ENCODE measurements around the gene MAPK13.
"Not testable (repeated sequence)": the region's sequence is repeated elsewhere in the genome, so short reads cannot be mapped to it uniquely, and the experiment has no call there.

The MAPK13 gene

GRCh38 chr6:36115412-36115811 lies 14.9 kb upstream of the MAPK13 start:
- no peak for DNase-seq

- DNase-seq: no peak
Observed at GRCh38 chr6:36116066-36116864, 14.0 kb upstream of the MAPK13 start.

- no peak for DNase-seq
Observed at GRCh38 chr6:36116943-36117342, 13.4 kb upstream of the MAPK13 start.

- DNase-seq: no peak
Observed at GRCh38 chr6:36117658-36118549, 12.4 kb upstream of the MAPK13 start.

- no peak for DNase-seq
Observed at GRCh38 chr6:36118550-36119107, 11.7 kb upstream of the MAPK13 start.

GRCh38 chr6:36119209-36119608 lies 11.1 kb upstream of the MAPK13 start:
- DNase-seq: no peak

GRCh38 chr6:36120018-36120417 lies 10.3 kb upstream of the MAPK13 start:
- DNase-seq: no peak

GRCh38 chr6:36120539-36120938 lies 9.8 kb upstream of the MAPK13 start:
- no peak for DNase-seq

GRCh38 chr6:36120979-36121786 lies 9.1 kb upstream of the MAPK13 start:
- DNase-seq: no peak

GRCh38 chr6:36121787-36122494 lies 8.4 kb upstream of the MAPK13 start:
- DNase-seq: no peak

GRCh38 chr6:36122495-36123269 lies 7.6 kb upstream of the MAPK13 start:
- no peak for DNase-seq

GRCh38 chr6:36123270-36124139 lies 6.8 kb upstream of the MAPK13 start:
- DNase-seq: peak; percentile 59

- DNase-seq: not testable (repeated sequence)
Observed at GRCh38 chr6:36124346-36124745, 6.0 kb upstream of the MAPK13 start.

- DNase-seq: no peak
Observed at GRCh38 chr6:36124881-36125280, 5.4 kb upstream of the MAPK13 start.

GRCh38 chr6:36125575-36125974 lies 4.7 kb upstream of the MAPK13 start:
- DNase-seq: no peak

GRCh38 chr6:36126121-36126520 lies 4.2 kb upstream of the MAPK13 start:
- DNase-seq: no peak

GRCh38 chr6:36126553-36127458 lies 3.5 kb upstream of the MAPK13 start:
- no peak for DNase-seq

GRCh38 chr6:36127462-36128016 lies 2.8 kb upstream of the MAPK13 start:
- DNase-seq: no peak

GRCh38 chr6:36128073-36128472 lies 2.2 kb upstream of the MAPK13 start:
- DNase-seq: no peak
